Smooth muscle cell (in vitro differentiated cells): ENCODE results near the gene SCGB3A1. TPM values are rescaled to one million over a fixed set of nuclear protein-coding genes. Genes with fewer than 3 reads are reported as not detected.

Experiments used
- DNase-seq: peaks from one replicate; lab custom pipeline; 2025; ENCODE audit not compliant: unreplicated experiment; lab: John Stamatoyannopoulos, UW
- H2AFZ ChIP-seq: fragments of 200-600 bp; sonication (generic); 2 replicates; pipeline ENCODE4 v1.6.0; 2016; ENCODE audit warnings: antibody characterized with exemption, low read depth, mild to moderate bottlenecking
- H3F3A ChIP-seq: fragments of 200-600 bp; sonication (generic); 2 replicates; pipeline ENCODE4 v1.6.0; 2017; ENCODE audit warnings: antibody characterized with exemption, low read depth
- H3K27ac ChIP-seq: fragments of 200-600 bp; sonication (generic); 2 replicates; pipeline ENCODE4 v1.5.1; 2016; ENCODE audit warnings: low read depth, mild to moderate bottlenecking
- H3K27me3 ChIP-seq: fragments of 200-600 bp; sonication (generic); 2 replicates; pipeline ENCODE4 v1.6.1; 2016; ENCODE audit warnings: low read depth, mild to moderate bottlenecking
- H3K36me3 ChIP-seq: fragments of 200-600 bp; sonication (generic); 2 replicates; pipeline ENCODE4 v1.5.1; 2016; ENCODE audit warnings: low read depth
- H3K4me1 ChIP-seq: fragments of 200-600 bp; sonication (generic); 2 replicates; pipeline ENCODE4 v1.5.1; 2016; ENCODE audit warnings: low read depth
- H3K4me2 ChIP-seq: fragments of 200-600 bp; sonication (generic); 2 replicates; pipeline ENCODE4 v1.6.0; 2016; ENCODE audit warnings: mild to moderate bottlenecking
- H3K4me3 ChIP-seq: fragments of 200-600 bp; sonication (generic); 2 replicates; pipeline ENCODE4 v1.5.1; 2016; ENCODE audit warnings: mild to moderate bottlenecking
- H3K79me2 ChIP-seq: fragments of 200-600 bp; sonication (generic); 2 replicates; pipeline ENCODE4 v1.6.0; 2016; ENCODE audit warnings: low read depth, mild to moderate bottlenecking
- H3K9ac ChIP-seq: fragments of 200-600 bp; sonication (generic); 2 replicates; pipeline ENCODE4 v1.6.0; 2016; ENCODE audit warnings: low read depth
- H3K9me3 ChIP-seq: fragments of 200-600 bp; sonication (generic); replicated peaks from 2 replicates; pipeline ENCODE4 v1.5.1; 2016; ENCODE audit warnings: low read depth
- H4K20me1 ChIP-seq: fragments of 200-600 bp; sonication (generic); 2 replicates; pipeline ENCODE4 v1.6.0; 2016; ENCODE audit warnings: low read depth
- WGBS: methylation state at CpG from one replicate; pipeline ENCODE4 v1.1.7; 2016; ENCODE audit warnings: low lambda C conversion rate; 5-methylcytosine and 5-hydroxymethylcytosine counted together
- polyA plus RNA-seq: library from polyadenylated mRNA; unstranded; fragments of >200 nt; fragmentation: Nextera tagmentation; extraction: Ambion mirVana; gene quantifications from 2 replicates; pipeline ENCODE4 v1.2.1, GENCODE V29; 2016
- total RNA-seq: library from RNA; depleted of rRNA; stranded (reverse); fragments of >200 nt; gene quantifications from 2 replicates; pipeline ENCODE4 v1.2.3, GENCODE V29; 2014
- TF ChIP-seq, protein P1 (sequence below): fragments of 200-600 bp; sonication (generic); IDR thresholded peaks from 2 replicates; pipeline ENCODE4 v1.5.1; 2017; ENCODE audit warnings: borderline replicate concordance, mild to moderate bottlenecking, antibody characterized with exemption; ENCODE audit not compliant: insufficient read depth, poor library complexity, severe bottlenecking

Gene SCGB3A1
- total and polyA plus RNA-seq, 2 experiments from 2014 or later, result not detected

- no peaks in the 10 kb centered on the region for H3K4me1 ChIP-seq
- H3K4me3 ChIP-seq, result no peak overlapping the region
- peaks cover 2% of the 10 kb centered on the region for H3K36me3 ChIP-seq
- H4K20me1 ChIP-seq, result peaks cover 89% of the 10 kb centered on the region
- no peak overlapping the region for H3K4me2 ChIP-seq
- no peaks in the 10 kb centered on the region for H3F3A ChIP-seq
- peaks cover 95% of the 10 kb centered on the region for H3K79me2 ChIP-seq
- 94% methylated on average over 9 of the region's 9 CpGs for WGBS
- no peak for DNase-seq
- no peak overlapping the region for H3K9ac ChIP-seq
- no peaks in the 10 kb centered on the region for H3K9me3 ChIP-seq
- H3K27me3 ChIP-seq, result no peaks in the 10 kb centered on the region
- no peak overlapping the region for H3K27ac ChIP-seq
- H2AFZ ChIP-seq, result no peak overlapping the region
- TF ChIP-seq, protein P1, sequence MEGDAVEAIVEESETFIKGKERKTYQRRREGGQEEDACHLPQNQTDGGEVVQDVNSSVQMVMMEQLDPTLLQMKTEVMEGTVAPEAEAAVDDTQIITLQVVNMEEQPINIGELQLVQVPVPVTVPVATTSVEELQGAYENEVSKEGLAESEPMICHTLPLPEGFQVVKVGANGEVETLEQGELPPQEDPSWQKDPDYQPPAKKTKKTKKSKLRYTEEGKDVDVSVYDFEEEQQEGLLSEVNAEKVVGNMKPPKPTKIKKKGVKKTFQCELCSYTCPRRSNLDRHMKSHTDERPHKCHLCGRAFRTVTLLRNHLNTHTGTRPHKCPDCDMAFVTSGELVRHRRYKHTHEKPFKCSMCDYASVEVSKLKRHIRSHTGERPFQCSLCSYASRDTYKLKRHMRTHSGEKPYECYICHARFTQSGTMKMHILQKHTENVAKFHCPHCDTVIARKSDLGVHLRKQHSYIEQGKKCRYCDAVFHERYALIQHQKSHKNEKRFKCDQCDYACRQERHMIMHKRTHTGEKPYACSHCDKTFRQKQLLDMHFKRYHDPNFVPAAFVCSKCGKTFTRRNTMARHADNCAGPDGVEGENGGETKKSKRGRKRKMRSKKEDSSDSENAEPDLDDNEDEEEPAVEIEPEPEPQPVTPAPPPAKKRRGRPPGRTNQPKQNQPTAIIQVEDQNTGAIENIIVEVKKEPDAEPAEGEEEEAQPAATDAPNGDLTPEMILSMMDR, result no peak
Measured at GRCh38 chr5:180541710-180542109, 49.6 kb downstream of the SCGB3A1 start.

Other genes starting within 250 kb of the SCGB3A1 start
- gene GFPT2, start 238.2 kb downstream of the SCGB3A1 start, total RNA-seq, result 137 and 168 TPM in 2 replicates
- 163 and 243 TPM in 2 replicates for gene GFPT2, start 238.2 kb downstream of the SCGB3A1 start, polyA plus RNA-seq
- gene CNOT6, start 97.1 kb downstream of the SCGB3A1 start, total RNA-seq, result 19.1 and 19.7 TPM in 2 replicates
- gene CNOT6, start 97.1 kb downstream of the SCGB3A1 start, polyA plus RNA-seq, result 6.2 and 6.6 TPM in 2 replicates
- not detected in 2 replicates for gene FLT4, start 58.1 kb upstream of the SCGB3A1 start, total RNA-seq
- 0.56 TPM in 1 of 2 replicates, not detected in the other for gene FLT4, start 58.1 kb upstream of the SCGB3A1 start, polyA plus RNA-seq
- not detected in 2 replicates for gene OR2Y1, start 148.6 kb upstream of the SCGB3A1 start, total RNA-seq
- not detected in 2 replicates for gene OR2Y1, start 148.6 kb upstream of the SCGB3A1 start, polyA plus RNA-seq
- gene MGAT1, start 211.3 kb upstream of the SCGB3A1 start, total RNA-seq, result 128 and 144 TPM in 2 replicates
- 149 and 161 TPM in 2 replicates for gene MGAT1, start 211.3 kb upstream of the SCGB3A1 start, polyA plus RNA-seq